H9 (cell line): ENCODE data around the gene PKMYT1. TPM values are rescaled to one million over a fixed set of nuclear protein-coding genes. Genes with fewer than 3 reads are reported as not detected.

Experiments
- DNase-seq: peaks from one replicate; pipeline ENCODE4 v3.0.0-alpha.2; 2017
- H2AFZ ChIP-seq: one replicate; pipeline ENCODE4 v1.6.1; 2013; ENCODE audit warnings: mild to moderate bottlenecking, low read length, control low read depth, moderate library complexity
- H2AK5ac ChIP-seq: 2 replicates; pipeline ENCODE4 v1.6.1; 2013; ENCODE audit warnings: low read length, control low read depth, mixed read lengths; ENCODE audit not compliant: insufficient read length
- H2BK120ac ChIP-seq: one replicate; pipeline ENCODE4 v1.6.1; 2013; ENCODE audit warnings: low read depth, mild to moderate bottlenecking, low read length, control low read depth, inconsistent platforms; ENCODE audit not compliant: poor library complexity, severe bottlenecking
- H2BK12ac ChIP-seq: 2 replicates; pipeline ENCODE4 v1.6.1; 2013; ENCODE audit warnings: low read length, control low read depth, mixed read lengths, low read depth; ENCODE audit not compliant: insufficient read length
- H2BK15ac ChIP-seq: 2 replicates; pipeline ENCODE4 v1.6.1; 2013; ENCODE audit warnings: low read depth, low read length, control low read depth
- H2BK20ac ChIP-seq: one replicate; pipeline ENCODE4 v1.6.1; 2013; ENCODE audit warnings: low read depth, mild to moderate bottlenecking, low read length, control low read depth, inconsistent platforms; ENCODE audit not compliant: poor library complexity, severe bottlenecking
- H2BK5ac ChIP-seq: 2 replicates; pipeline ENCODE4 v1.6.1; 2013; ENCODE audit warnings: low read length, control low read depth, mixed read lengths; ENCODE audit not compliant: insufficient read length
- H3K14ac ChIP-seq: 2 replicates; pipeline ENCODE4 v1.6.1; 2013; ENCODE audit warnings: low read length, control low read depth; ENCODE audit not compliant: insufficient read depth
- H3K18ac ChIP-seq: 2 replicates; pipeline ENCODE4 v1.6.1; 2013; ENCODE audit warnings: low read depth, mild to moderate bottlenecking, mixed read lengths, low read length, control low read depth; ENCODE audit not compliant: insufficient read length
- H3K23ac ChIP-seq: 2 replicates; pipeline ENCODE4 v1.6.1; 2013; ENCODE audit warnings: low read length, control low read depth, mixed read lengths, low read depth; ENCODE audit not compliant: insufficient read length
- H3K23me2 ChIP-seq: 2 replicates; pipeline ENCODE4 v1.6.1; 2013; ENCODE audit warnings: low read depth, mild to moderate bottlenecking, mixed read lengths, low read length, control low read depth; ENCODE audit not compliant: insufficient read length, poor library complexity, severe bottlenecking
- H3K27ac ChIP-seq: 2 replicates; pipeline ENCODE4 v1.5.1; 2013; ENCODE audit warnings: low read length, control low read depth, mixed read lengths, low read depth; ENCODE audit not compliant: insufficient read length
- H3K27me3 ChIP-seq: 2 replicates; pipeline ENCODE4 v1.6.1; 2013; ENCODE audit warnings: low read length, control low read depth, inconsistent platforms; ENCODE audit not compliant: insufficient read depth
- H3K4ac ChIP-seq: 2 replicates; pipeline ENCODE4 v1.6.1; 2013; ENCODE audit warnings: low read depth, mild to moderate bottlenecking, control low read depth, inconsistent platforms, low read length, moderate library complexity
- H3K4me1 ChIP-seq: 2 replicates; pipeline ENCODE4 v1.6.1; 2013; ENCODE audit warnings: low read length, control low read depth, inconsistent platforms; ENCODE audit not compliant: insufficient read depth
- H3K4me2 ChIP-seq: 2 replicates; pipeline ENCODE4 v1.6.1; 2013; ENCODE audit warnings: low read length, control low read depth, mixed read lengths; ENCODE audit not compliant: insufficient read length, insufficient read depth
- H3K56ac ChIP-seq: 2 replicates; pipeline ENCODE4 v1.6.1; 2013; ENCODE audit warnings: low read depth, mild to moderate bottlenecking, mixed read lengths, low read length, control low read depth; ENCODE audit not compliant: insufficient read length
- H3K79me1 ChIP-seq: 2 replicates; pipeline ENCODE4 v1.6.1; 2013; ENCODE audit warnings: low read depth, mild to moderate bottlenecking, moderate library complexity, low read length, control low read depth, inconsistent platforms; ENCODE audit not compliant: insufficient read depth, poor library complexity, severe bottlenecking
- H3K79me2 ChIP-seq: 2 replicates; pipeline ENCODE4 v1.6.1; 2013; ENCODE audit warnings: low read length, control low read depth, inconsistent platforms; ENCODE audit not compliant: insufficient read depth
- H3K9ac ChIP-seq: 2 replicates; pipeline ENCODE4 v1.6.1; 2013; ENCODE audit warnings: low read length, control low read depth, mixed read lengths; ENCODE audit not compliant: insufficient read length; ENCODE audit errors: extremely low read depth
- H3K9me3 ChIP-seq: one replicate; pipeline ENCODE4 v1.6.1; 2013; ENCODE audit warnings: low read depth, low read length, inconsistent platforms; ENCODE audit not compliant: control insufficient read depth
- H3T11ph ChIP-seq: one replicate; pipeline ENCODE4 v1.6.1; 2013; ENCODE audit warnings: mild to moderate bottlenecking, low read length, control low read depth, inconsistent platforms
- H4K20me1 ChIP-seq: one replicate; pipeline ENCODE4 v1.6.1; 2013; ENCODE audit not compliant: control insufficient read depth, insufficient read length, insufficient read depth
- H4K5ac ChIP-seq: 2 replicates; pipeline ENCODE4 v1.6.1; 2013; ENCODE audit warnings: low read depth, mild to moderate bottlenecking, mixed read lengths, low read length, control low read depth; ENCODE audit not compliant: insufficient read length
- H4K8ac ChIP-seq: replicated peaks from 2 replicates; pipeline ENCODE4 v1.6.1; 2013; ENCODE audit warnings: low read length, control low read depth, mixed read lengths, low read depth; ENCODE audit not compliant: insufficient read length
- H4K91ac ChIP-seq: 2 replicates; pipeline ENCODE4 v1.6.1; 2013; ENCODE audit warnings: low read depth, mild to moderate bottlenecking, moderate library complexity, mixed read lengths, low read length, control low read depth; ENCODE audit not compliant: insufficient read length
- H3K27ac Mint-ChIP-seq, 3 experiments: 2 replicates in 2 of 3; 3 replicates in 1 of 3; pipeline ENCODE4 v1.8.0; 2020 to 2021; ENCODE audit warnings: mixed read lengths in 3 of 3, mild to moderate bottlenecking in 1 of 3, moderate library complexity in 1 of 3
- H3K27me3 Mint-ChIP-seq: 2 replicates; pipeline ENCODE4 v1.8.0; 2021; ENCODE audit warnings: low read depth, mild to moderate bottlenecking, moderate library complexity, mixed read lengths
- H3K36me3 Mint-ChIP-seq, 3 experiments: 2 replicates in 2 of 3; 3 replicates in 1 of 3; pipeline ENCODE4 v1.8.0; 2020 to 2021; ENCODE audit warnings: low read depth in 3 of 3, mixed read lengths in 3 of 3; ENCODE audit not compliant: insufficient read depth in 1 of 3
- H3K4me1 Mint-ChIP-seq, 2 experiments: 2 replicates each; pipeline ENCODE4 v1.8.0; 2020; ENCODE audit warnings: mixed read lengths in 2 of 2
- H3K4me3 Mint-ChIP-seq, 2 experiments: 2 replicates in 1 of 2; 3 replicates in 1 of 2; pipeline ENCODE4 v1.8.0; 2020 to 2021; ENCODE audit warnings: mild to moderate bottlenecking in 2 of 2, mixed read lengths in 2 of 2, moderate library complexity in 1 of 2
- H3K9me3 Mint-ChIP-seq, 2 experiments: 2 replicates in 1 of 2; 3 replicates in 1 of 2; pipeline ENCODE4 v1.8.0; 2020; ENCODE audit warnings: mild to moderate bottlenecking in 2 of 2, mixed read lengths in 2 of 2, moderate library complexity in 1 of 2
- CTCF ChIP-seq: fragments of 200-600 bp; sonication (generic); conservative IDR thresholded peaks from 3 replicates; pipeline ENCODE4 v1.8.0; 2021; ENCODE audit warnings: antibody characterized with exemption, mild to moderate bottlenecking
- WGBS: extraction: QIAGEN DNeasy Blood & Tissue Kit; methylation state at CpG from one replicate; pipeline ENCODE4 v1.1.7; 2013; ENCODE audit warnings: missing lambda C conversion rate, low lambda C conversion rate, mixed read lengths; ENCODE audit not compliant: insufficient read length; ENCODE audit errors: extremely low coverage; 5-methylcytosine and 5-hydroxymethylcytosine counted together
- total RNA-seq: library from RNA; stranded (reverse); gene quantifications from 2 replicates; pipeline ENCODE4 v1.2.1, GENCODE V29; 2021

Gene PKMYT1
- total RNA-seq, 1 experiment from 2014 or later, result 114 TPM

GRCh38 chr16:3000540-3000939, 20.3 kb upstream of the PKMYT1 start:
- no peak overlapping the region for H2BK12ac ChIP-seq
- Mint-ChIP-seq H3K27me3 (no peaks in the 10 kb centered on the region; the same call in none of the 2 replicates), H3K27ac (no peak overlapping the region), H3K9me3 (no peaks in the 10 kb centered on the region), H3K4me3 (no peak overlapping the region), H3K4me1 (peaks cover 6 to 32% of the 10 kb centered on the region in 2 experiments), H3K36me3 (peaks cover 0 to 7% (median 0%) of the 10 kb centered on the region in 3 experiments; a peak in 3 of 7 replicates)
- no peaks in the 10 kb centered on the region for H3K79me2 ChIP-seq
- no CpG with 5 or more reads among the region's 4 CpGs for WGBS
- no peaks in the 10 kb centered on the region for H3K4me1 ChIP-seq
- no peak overlapping the region for H3K4ac ChIP-seq
- H3T11ph ChIP-seq, result no peak overlapping the region
- no peaks in the 10 kb centered on the region for H3K23me2 ChIP-seq
- no peak overlapping the region for H4K8ac ChIP-seq
- no peaks in the 10 kb centered on the region for H3K27me3 ChIP-seq
- peaks cover 2% of the 10 kb centered on the region for H4K20me1 ChIP-seq
- H3K18ac ChIP-seq, result no peak overlapping the region
- H3K4me2 ChIP-seq, result no peak overlapping the region
- H2AK5ac ChIP-seq, result no peak overlapping the region
- no peak for TF ChIP-seq CTCF
- H3K23ac ChIP-seq, result no peak overlapping the region
- no peak overlapping the region for H3K14ac ChIP-seq
- H3K79me1 ChIP-seq, result no peaks in the 10 kb centered on the region
- H2BK120ac ChIP-seq, result no peak overlapping the region
- no peak overlapping the region; the same call in 1 of the 2 replicates for H2BK15ac ChIP-seq
- H3K27ac ChIP-seq, result no peak overlapping the region
- no peak overlapping the region for H4K91ac ChIP-seq
- no peak overlapping the region for H3K56ac ChIP-seq
- no peak for DNase-seq
- no peak overlapping the region for H3K9ac ChIP-seq
- H2BK5ac ChIP-seq, result no peak overlapping the region
- H2BK20ac ChIP-seq, result no peak overlapping the region
- no peak overlapping the region for H2AFZ ChIP-seq
- H3K9me3 ChIP-seq, result no peaks in the 10 kb centered on the region
- no peak overlapping the region for H4K5ac ChIP-seq
